SK-N-SH treated with all-trans-retinoic acid at 6 μM for 48 hours (cell line): ENCODE data around the gene ETNK2.

Experiments
- ATAC-seq: fragments of 200-7000 bp; cut with Tn5 transposase; 3 replicates; pipeline ENCODE4 v1.9.1; 2020; ENCODE audit warnings: mild to moderate bottlenecking, moderate library complexity
- ARNTL ChIP-seq: fragments of 450-650 bp; formaldehyde crosslinking; IDR thresholded peaks from 2 replicates; pipeline ENCODE4 v1.5.0; 2020; ENCODE audit warnings: low read depth, mild to moderate bottlenecking, moderate library complexity, borderline replicate concordance
- BACH2 ChIP-seq: fragments of 250-450 bp; sonication (Bioruptor Pico); IDR thresholded peaks from 2 replicates; pipeline ENCODE4 v1.9.0; 2021; ENCODE audit warnings: mild to moderate bottlenecking, borderline replicate concordance
- CSDC2 ChIP-seq: fragments of 250-450 bp; sonication (Bioruptor Pico); IDR thresholded peaks from 2 replicates; pipeline ENCODE4 v1.5.0; 2020; ENCODE audit warnings: mild to moderate bottlenecking, moderate library complexity
- ESRRG ChIP-seq: fragments of 250-450 bp; sonication (Bioruptor Pico); IDR thresholded peaks from 2 replicates; pipeline ENCODE4 v1.6.1; 2021; ENCODE audit warnings: mild to moderate bottlenecking
- GLIS3 ChIP-seq: fragments of 250-450 bp; sonication (Bioruptor Pico); IDR thresholded peaks from 2 replicates; pipeline ENCODE4 v1.5.0; 2020; ENCODE audit warnings: mild to moderate bottlenecking, moderate library complexity
- ISL1 ChIP-seq: fragments of 250-450 bp; sonication (Bioruptor Pico); IDR thresholded peaks from 2 replicates; pipeline ENCODE4 v2.1.2; 2022; ENCODE audit warnings: mild to moderate bottlenecking, moderate library complexity
- RARB ChIP-seq: fragments of 250-450 bp; sonication (Bioruptor Pico); IDR thresholded peaks from 2 replicates; pipeline ENCODE4 v1.8.0; 2021; ENCODE audit warnings: mild to moderate bottlenecking, moderate library complexity
- SNAI2 ChIP-seq: fragments of 250-450 bp; sonication (Bioruptor Pico); IDR thresholded peaks from 2 replicates; pipeline ENCODE4 v1.5.0; 2020; ENCODE audit warnings: mild to moderate bottlenecking, moderate library complexity
- TCF4 ChIP-seq: fragments of 250-450 bp; sonication (Bioruptor Pico); IDR thresholded peaks from 2 replicates; pipeline ENCODE4 v1.8.0; 2021; ENCODE audit warnings: mild to moderate bottlenecking, moderate library complexity, borderline replicate concordance
- TOX ChIP-seq: fragments of 250-450 bp; sonication (Bioruptor Pico); IDR thresholded peaks from 2 replicates; pipeline ENCODE4 v1.8.0; 2021; ENCODE audit warnings: mild to moderate bottlenecking, moderate library complexity, borderline replicate concordance
- ZC3H10 ChIP-seq: fragments of 250-450 bp; sonication (Bioruptor Pico); IDR thresholded peaks from 2 replicates; pipeline ENCODE4 v1.5.1; 2021; ENCODE audit warnings: mild to moderate bottlenecking, moderate library complexity
- ZFP3 ChIP-seq: fragments of 250-450 bp; sonication (Bioruptor Pico); IDR thresholded peaks from 2 replicates; pipeline ENCODE4 v1.5.0; 2020; ENCODE audit warnings: mild to moderate bottlenecking, moderate library complexity
- ZNF565 ChIP-seq: fragments of 450-650 bp; formaldehyde crosslinking; conservative IDR thresholded peaks from 2 replicates; pipeline ENCODE4 v1.5.0; 2020; ENCODE audit warnings: low read depth, mild to moderate bottlenecking, moderate library complexity
- ZNF70 ChIP-seq: fragments of 450-650 bp; formaldehyde crosslinking; IDR thresholded peaks from 2 replicates; pipeline ENCODE4 v1.5.0; 2020; ENCODE audit warnings: mild to moderate bottlenecking, moderate library complexity
- ZNF8 ChIP-seq: fragments of 450-650 bp; formaldehyde crosslinking; IDR thresholded peaks from 2 replicates; pipeline ENCODE4 v1.5.0; 2020; ENCODE audit warnings: mild to moderate bottlenecking, moderate library complexity
- TF ChIP-seq, protein P1 (sequence below): fragments of 250-450 bp; sonication (Bioruptor Pico); IDR thresholded peaks from 2 replicates; pipeline ENCODE4 v1.5.0; 2020; ENCODE audit warnings: mild to moderate bottlenecking, moderate library complexity
- TF ChIP-seq, protein P2 (sequence below): fragments of 250-450 bp; sonication (Bioruptor Pico); IDR thresholded peaks from 2 replicates; pipeline ENCODE4 v1.8.0; 2021; ENCODE audit warnings: low read depth, mild to moderate bottlenecking, moderate library complexity, borderline replicate concordance
- TF ChIP-seq, protein P3 (sequence below): fragments of 250-450 bp; sonication (Bioruptor Pico); IDR thresholded peaks from 2 replicates; pipeline ENCODE4 v1.5.1; 2020; ENCODE audit warnings: low read depth, mild to moderate bottlenecking, moderate library complexity
- TF ChIP-seq, protein P4 (sequence below): fragments of 250-450 bp; sonication (Bioruptor Pico); IDR thresholded peaks from 2 replicates; pipeline ENCODE4 v1.8.0; 2020; ENCODE audit warnings: mild to moderate bottlenecking, moderate library complexity, borderline replicate concordance
- TF ChIP-seq, protein P5 (sequence below): fragments of 250-450 bp; sonication (Bioruptor Pico); IDR thresholded peaks from 2 replicates; pipeline ENCODE4 v1.5.1; 2021; ENCODE audit warnings: mild to moderate bottlenecking, moderate library complexity

The ETNK2 gene

DNA sequence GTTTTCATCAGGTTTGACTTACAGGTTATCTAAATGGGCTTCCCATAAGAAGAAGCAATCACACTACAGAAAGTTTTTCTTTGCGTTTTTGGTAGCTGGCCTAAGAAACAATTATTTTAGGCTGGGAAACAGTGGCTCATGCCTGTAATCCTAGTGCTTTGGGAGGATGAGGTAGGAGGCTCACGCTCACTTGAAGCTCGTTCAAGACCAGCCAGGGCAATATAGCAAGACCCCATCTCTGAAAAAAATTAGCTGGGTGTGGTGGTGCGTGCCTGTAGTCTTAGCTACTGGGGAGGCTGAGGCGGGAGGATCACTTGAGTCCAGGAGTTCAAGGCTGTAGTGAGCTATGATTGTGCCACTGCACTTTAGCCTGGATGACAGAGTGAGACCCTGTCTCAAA lies 15.9 kb upstream of the ETNK2 start (continued):
- TF ChIP-seq, protein P1, sequence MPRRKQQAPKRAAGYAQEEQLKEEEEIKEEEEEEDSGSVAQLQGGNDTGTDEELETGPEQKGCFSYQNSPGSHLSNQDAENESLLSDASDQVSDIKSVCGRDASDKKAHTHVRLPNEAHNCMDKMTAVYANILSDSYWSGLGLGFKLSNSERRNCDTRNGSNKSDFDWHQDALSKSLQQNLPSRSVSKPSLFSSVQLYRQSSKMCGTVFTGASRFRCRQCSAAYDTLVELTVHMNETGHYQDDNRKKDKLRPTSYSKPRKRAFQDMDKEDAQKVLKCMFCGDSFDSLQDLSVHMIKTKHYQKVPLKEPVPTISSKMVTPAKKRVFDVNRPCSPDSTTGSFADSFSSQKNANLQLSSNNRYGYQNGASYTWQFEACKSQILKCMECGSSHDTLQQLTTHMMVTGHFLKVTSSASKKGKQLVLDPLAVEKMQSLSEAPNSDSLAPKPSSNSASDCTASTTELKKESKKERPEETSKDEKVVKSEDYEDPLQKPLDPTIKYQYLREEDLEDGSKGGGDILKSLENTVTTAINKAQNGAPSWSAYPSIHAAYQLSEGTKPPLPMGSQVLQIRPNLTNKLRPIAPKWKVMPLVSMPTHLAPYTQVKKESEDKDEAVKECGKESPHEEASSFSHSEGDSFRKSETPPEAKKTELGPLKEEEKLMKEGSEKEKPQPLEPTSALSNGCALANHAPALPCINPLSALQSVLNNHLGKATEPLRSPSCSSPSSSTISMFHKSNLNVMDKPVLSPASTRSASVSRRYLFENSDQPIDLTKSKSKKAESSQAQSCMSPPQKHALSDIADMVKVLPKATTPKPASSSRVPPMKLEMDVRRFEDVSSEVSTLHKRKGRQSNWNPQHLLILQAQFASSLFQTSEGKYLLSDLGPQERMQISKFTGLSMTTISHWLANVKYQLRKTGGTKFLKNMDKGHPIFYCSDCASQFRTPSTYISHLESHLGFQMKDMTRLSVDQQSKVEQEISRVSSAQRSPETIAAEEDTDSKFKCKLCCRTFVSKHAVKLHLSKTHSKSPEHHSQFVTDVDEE (CRISPR knock-in tag), result no peak
- TF ChIP-seq ISL1 (no peak), ARNTL (no peak), ZC3H10 (CRISPR knock-in tag) (no peak), ESRRG (no peak), RARB (CRISPR knock-in tag) (no peak)

DNA sequence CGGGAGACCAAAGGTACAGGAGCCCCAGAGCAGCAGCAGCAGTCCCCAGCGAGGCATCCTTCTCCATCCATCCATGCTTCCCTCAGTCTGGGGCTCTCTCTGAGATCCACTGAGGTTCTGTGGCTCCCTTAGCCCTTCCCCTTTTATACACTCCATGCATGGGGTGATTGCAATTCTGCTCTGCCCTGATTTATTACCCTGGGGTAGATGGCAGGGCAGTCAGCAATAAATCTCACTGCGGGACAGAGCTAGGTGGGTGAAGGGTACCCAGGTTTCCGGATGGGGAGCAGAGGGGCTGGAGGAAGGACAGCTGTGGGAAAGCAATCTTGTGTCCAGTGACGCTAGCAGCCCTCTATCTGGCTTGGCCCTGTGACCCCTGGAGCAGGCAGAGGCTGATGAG lies 14.4 kb upstream of the ETNK2 start, which contains the start of gene REN:
Gene REN, minus strand, starts transcription at position 119 of the 400 bp plus-strand sequence. Its CDS starts 44 bp downstream, at position 75.
- no peak for ATAC-seq
- TF ChIP-seq SNAI2 (CRISPR knock-in tag) (no peak), ZNF8 (CRISPR knock-in tag) (no peak), GLIS3 (CRISPR knock-in tag) (no peak), TCF4 (CRISPR knock-in tag) (no peak), RARB (CRISPR knock-in tag) (no peak), ZNF565 (CRISPR knock-in tag) (no peak), ZC3H10 (CRISPR knock-in tag) (no peak), ISL1 (no peak), ZFP3 (CRISPR knock-in tag) (no peak), BACH2 (CRISPR knock-in tag) (no peak)
- TF ChIP-seq, protein P2, sequence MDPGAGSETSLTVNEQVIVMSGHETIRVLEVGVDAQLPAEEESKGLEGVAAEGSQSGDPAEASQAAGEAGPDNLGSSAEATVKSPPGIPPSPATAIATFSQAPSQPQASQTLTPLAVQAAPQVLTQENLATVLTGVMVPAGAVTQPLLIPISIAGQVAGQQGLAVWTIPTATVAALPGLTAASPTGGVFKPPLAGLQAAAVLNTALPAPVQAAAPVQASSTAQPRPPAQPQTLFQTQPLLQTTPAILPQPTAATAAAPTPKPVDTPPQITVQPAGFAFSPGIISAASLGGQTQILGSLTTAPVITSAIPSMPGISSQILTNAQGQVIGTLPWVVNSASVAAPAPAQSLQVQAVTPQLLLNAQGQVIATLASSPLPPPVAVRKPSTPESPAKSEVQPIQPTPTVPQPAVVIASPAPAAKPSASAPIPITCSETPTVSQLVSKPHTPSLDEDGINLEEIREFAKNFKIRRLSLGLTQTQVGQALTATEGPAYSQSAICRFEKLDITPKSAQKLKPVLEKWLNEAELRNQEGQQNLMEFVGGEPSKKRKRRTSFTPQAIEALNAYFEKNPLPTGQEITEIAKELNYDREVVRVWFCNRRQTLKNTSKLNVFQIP (CRISPR knock-in tag), result no peak

DNA sequence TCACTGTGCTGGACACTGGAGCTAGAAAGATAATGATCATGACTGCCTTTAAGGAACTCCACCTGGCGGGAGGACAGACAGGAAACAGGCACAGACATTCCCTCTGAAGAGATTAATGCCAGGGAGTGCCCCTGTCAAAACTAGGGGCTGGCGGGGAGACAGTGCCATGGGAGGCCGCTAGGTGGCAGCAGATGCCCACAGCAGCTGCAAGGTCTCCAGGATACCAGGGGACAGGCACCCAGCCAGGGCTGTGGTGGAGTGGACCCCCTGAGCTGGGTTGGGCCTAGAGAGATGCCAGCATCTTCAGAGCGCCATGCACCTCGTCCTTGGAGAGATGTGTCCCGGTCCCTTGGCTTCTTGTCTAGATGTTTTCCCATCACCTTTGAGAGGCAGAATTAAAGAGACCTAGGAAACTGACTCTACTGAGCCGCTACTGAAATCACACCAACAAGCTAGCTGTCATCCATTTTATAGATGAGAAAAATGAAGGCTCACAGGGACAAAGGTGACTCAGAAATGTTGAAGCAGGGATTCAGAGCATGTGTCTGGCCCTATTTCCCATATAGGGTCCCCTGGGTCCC lies 10.7 kb upstream of the ETNK2 start:
- TF ChIP-seq SNAI2 (CRISPR knock-in tag) (no peak), RARB (CRISPR knock-in tag) (no peak), ZNF8 (CRISPR knock-in tag) (no peak), BACH2 (CRISPR knock-in tag) (no peak), ZNF565 (CRISPR knock-in tag) (no peak), GLIS3 (CRISPR knock-in tag) (no peak), CSDC2 (CRISPR knock-in tag) (no peak), ZNF70 (no peak), TOX (CRISPR knock-in tag) (no peak), ISL1 (no peak), ARNTL (no peak)
- TF ChIP-seq, protein P1 (CRISPR knock-in tag), result no peak
- TF ChIP-seq, protein P3, sequence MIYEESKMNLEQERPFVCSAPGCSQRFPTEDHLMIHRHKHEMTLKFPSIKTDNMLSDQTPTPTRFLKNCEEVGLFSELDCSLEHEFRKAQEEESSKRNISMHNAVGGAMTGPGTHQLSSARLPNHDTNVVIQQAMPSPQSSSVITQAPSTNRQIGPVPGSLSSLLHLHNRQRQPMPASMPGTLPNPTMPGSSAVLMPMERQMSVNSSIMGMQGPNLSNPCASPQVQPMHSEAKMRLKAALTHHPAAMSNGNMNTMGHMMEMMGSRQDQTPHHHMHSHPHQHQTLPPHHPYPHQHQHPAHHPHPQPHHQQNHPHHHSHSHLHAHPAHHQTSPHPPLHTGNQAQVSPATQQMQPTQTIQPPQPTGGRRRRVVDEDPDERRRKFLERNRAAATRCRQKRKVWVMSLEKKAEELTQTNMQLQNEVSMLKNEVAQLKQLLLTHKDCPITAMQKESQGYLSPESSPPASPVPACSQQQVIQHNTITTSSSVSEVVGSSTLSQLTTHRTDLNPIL (CRISPR knock-in tag), result no peak
- TF ChIP-seq, protein P4, sequence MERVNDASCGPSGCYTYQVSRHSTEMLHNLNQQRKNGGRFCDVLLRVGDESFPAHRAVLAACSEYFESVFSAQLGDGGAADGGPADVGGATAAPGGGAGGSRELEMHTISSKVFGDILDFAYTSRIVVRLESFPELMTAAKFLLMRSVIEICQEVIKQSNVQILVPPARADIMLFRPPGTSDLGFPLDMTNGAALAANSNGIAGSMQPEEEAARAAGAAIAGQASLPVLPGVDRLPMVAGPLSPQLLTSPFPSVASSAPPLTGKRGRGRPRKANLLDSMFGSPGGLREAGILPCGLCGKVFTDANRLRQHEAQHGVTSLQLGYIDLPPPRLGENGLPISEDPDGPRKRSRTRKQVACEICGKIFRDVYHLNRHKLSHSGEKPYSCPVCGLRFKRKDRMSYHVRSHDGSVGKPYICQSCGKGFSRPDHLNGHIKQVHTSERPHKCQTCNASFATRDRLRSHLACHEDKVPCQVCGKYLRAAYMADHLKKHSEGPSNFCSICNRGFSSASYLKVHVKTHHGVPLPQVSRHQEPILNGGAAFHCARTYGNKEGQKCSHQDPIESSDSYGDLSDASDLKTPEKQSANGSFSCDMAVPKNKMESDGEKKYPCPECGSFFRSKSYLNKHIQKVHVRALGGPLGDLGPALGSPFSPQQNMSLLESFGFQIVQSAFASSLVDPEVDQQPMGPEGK (CRISPR knock-in tag), result no peak
- TF ChIP-seq, protein P5, sequence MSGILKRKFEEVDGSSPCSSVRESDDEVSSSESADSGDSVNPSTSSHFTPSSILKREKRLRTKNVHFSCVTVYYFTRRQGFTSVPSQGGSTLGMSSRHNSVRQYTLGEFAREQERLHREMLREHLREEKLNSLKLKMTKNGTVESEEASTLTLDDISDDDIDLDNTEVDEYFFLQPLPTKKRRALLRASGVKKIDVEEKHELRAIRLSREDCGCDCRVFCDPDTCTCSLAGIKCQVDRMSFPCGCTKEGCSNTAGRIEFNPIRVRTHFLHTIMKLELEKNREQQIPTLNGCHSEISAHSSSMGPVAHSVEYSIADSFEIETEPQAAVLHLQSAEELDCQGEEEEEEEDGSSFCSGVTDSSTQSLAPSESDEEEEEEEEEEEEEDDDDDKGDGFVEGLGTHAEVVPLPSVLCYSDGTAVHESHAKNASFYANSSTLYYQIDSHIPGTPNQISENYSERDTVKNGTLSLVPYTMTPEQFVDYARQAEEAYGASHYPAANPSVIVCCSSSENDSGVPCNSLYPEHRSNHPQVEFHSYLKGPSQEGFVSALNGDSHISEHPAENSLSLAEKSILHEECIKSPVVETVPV, result no peak
- peak; percentile 98 for ATAC-seq
